HG03108 (cell line): Measurements from ENCODE around the gene NRP2.

ENCODE experiments used
- ATAC-seq: cut with Tn5 transposase; IDR thresholded peaks from one replicate; pipeline ENCODE4 v1.9.1; 2021; ENCODE audit warnings: moderate library complexity; ENCODE audit not compliant: unreplicated experiment

NRP2 gene

DNA sequence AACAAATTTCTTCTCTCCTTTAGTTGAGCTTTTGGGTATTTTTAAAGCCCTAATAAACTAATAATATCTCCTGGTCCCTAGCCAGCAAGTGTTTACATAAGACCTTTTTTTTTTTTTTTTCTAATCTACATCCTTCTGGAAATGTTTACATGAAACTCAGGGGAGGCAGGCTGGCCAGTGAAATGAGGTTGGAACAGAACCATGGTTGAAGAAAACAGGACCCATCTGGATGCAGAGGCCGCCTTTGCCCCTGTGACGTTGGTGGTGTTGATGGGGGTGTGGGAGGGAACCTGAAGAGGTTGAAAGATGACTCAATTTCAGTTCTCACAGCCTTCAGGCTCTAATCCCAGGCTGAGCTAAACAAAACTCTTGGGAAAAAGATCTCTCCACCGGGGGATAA, 118.5 kb downstream of the NRP2 start:
- ATAC-seq = no peak

DNA sequence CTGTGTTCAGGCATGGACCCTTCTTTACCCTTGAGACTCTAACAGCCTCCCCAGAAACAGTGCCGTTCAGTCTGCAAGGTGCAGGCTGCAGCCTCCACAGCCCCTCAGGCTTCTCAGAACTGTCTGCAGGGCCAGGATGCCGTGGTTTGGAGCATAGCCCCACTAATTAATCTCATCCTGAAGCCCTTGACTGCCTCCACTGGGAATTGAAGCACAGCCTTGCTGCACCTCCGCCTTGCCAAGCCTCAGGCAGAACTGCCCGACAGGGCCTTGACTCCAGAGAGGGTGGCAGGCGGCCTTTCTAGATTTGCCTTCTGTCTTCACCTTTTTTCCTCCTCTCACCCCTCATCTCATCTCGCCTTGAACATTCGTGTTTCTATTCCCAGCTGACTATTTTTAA, 119.8 kb downstream of the NRP2 start:
- no peak for ATAC-seq

DNA sequence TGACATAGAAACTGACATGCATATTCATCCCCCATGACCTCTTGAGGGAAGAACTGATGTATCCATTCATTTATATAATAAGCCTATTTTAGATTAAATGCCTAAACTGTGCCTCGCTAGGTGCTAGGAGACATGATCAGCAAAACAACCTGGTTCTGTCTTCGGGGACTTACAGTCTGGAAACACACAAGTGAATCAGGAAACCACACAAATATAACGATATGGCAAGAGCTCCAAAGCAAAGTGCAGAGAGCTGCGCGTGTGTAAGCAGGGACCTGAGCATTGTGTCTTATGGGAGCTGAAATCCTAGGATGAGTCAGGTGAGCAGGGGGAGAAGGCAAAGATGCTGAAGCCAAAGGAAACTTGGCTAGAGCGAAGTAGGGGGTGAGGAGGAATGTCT, 120.6 kb downstream of the NRP2 start:
- ATAC-seq = no peak

- no peak for ATAC-seq
Observed at GRCh38 chr2:205803500-205803899, 121.2 kb downstream of the NRP2 start.

GRCh38 chr2:205805136-205805535, 122.8 kb downstream of the NRP2 start:
- ATAC-seq = no peak

GRCh38 chr2:205806143-205806905, 124.0 kb downstream of the NRP2 start:
- ATAC-seq = no peak

GRCh38 chr2:205807229-205807628, 124.9 kb downstream of the NRP2 start:
- ATAC-seq = no peak

DNA sequence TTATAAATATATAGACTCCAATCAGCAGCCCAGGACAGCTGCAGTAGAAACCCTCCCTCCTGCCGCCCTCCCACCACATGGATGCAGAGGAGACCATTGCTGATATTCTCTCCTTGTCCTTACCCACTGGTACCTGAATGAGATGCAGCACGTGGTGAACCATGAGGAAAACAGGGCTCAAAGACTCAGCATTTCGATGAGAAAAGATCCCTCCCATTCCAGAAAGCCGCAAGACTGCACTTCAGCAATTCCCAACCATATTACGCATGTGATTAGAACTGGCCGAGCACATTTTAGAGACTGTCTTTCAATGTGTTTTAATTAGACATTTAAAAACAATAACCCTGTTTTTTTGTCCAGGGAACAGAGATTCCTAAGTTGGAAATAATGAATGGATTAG, 125.5 kb downstream of the NRP2 start:
- no peak for ATAC-seq

DNA sequence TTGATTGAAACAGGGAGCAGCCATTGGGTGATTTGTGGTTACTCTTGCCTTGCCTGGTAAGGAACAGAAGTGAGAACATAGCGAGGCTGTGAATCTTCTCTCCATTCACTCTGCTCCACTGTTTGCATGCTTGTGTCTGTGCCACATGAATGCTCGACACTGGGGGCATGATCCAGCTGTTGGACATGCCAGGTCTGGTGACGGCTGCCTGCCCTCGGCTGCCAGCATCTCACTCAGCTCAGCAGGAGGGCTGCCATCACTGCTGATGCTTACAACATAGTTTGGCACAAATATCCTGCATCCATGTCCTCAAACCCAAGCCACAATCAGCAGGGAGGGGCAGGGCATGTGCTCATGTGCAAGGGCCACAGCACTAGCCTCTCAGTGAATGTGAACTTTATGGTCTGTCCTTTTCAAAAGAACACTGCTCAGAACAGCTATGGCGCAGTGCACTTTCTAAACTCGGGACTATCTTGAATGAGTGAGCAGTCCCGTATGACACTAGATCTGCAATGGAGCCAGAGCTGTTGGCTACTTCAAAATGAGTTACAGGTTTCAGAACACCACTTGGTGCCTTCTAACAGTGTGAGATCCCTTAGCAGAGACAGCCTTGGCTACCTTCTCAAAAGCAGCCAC, 126.3 kb downstream of the NRP2 start:
- no peak for ATAC-seq

GRCh38 chr2:205811387-205811786, 129.1 kb downstream of the NRP2 start:
- no peak for ATAC-seq

GRCh38 chr2:205814039-205814364, 131.7 kb downstream of the NRP2 start:
- ATAC-seq = no peak

DNA sequence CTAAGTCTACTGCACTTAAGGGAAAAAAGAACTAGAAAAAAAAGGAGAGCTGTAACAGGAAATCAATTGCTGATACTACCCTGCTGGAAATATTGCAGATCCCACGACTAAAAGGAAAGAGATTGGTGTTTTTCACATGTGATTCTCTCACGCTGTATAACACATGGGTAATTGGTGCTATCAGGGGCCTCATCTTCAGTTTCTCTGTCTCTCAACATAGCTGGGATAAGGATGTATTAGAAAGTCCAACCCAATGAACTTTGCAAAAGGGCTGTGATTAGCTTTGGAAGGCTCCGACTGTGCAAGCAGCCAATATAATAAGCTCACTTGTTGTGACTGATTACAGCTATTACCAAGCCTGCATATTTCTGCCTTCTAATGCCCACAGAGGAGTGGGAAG, 133.4 kb downstream of the NRP2 start:
- no peak for ATAC-seq

DNA sequence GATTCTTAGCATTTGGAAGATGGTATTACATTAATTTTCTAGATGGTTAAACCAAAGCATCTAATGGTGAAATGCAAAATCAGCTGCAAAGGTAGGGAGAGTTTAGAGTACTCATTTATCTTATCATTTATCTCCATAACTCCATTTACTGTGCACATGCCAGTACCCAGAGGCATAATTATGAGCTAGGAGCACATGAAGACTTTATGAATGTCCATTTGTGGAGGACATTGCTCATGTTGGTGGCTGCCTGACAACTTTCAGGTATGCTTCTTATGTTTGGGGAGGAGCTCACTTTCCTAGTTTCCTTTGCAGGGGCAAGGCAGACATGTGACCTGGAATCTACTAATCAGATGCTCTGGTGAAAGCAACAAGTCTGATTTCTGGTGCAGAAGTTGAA, 134.0 kb downstream of the NRP2 start:
- ATAC-seq = no peak

- no peak for ATAC-seq
Observed at GRCh38 chr2:205822579-205822978, 140.3 kb downstream of the NRP2 start.

GRCh38 chr2:205827809-205828365, 145.6 kb downstream of the NRP2 start:
- ATAC-seq = no peak

DNA sequence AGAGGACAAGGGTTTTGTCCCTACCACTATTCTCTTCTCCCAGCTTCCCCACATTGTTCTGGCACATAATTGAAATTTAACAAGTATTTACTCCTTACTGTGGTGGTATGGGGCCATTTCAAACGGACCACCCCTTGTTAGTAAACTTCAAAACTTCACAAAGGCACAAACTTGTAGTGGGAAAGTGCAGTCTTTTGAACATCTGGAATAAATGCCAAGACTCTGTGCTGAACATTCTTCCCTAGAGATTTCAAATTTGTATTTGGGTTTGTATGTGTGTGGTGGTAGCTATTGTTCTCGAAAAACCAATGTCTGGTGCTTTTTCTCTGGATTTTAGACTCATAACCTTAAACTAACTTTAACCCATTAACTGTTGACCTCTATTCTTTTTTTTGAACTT, 151.6 kb downstream of the NRP2 start:
- ATAC-seq = no peak

GRCh38 chr2:205834796-205835195, 152.5 kb downstream of the NRP2 start:
- no peak for ATAC-seq

GRCh38 chr2:205835251-205835791, 153.0 kb downstream of the NRP2 start:
- ATAC-seq = no peak

DNA sequence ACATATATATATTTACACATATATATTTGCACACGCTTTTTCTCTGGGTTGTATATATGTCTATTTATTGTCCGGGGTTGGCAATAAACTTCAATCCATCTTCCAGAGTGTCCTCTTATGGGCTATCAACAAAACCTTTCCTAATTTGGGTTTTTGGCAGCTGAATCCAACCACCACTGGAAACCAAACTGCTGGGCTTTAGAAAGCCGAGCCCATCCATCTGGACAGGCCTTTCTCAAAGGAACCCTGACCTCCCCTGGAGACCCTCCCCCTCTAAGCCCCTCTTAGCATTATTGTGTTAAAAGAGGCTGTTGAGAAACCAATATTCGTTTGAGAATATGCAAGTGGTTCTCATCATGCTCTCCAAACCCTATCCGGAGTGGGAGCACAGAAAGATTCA, 153.6 kb downstream of the NRP2 start:
- no peak for ATAC-seq

DNA sequence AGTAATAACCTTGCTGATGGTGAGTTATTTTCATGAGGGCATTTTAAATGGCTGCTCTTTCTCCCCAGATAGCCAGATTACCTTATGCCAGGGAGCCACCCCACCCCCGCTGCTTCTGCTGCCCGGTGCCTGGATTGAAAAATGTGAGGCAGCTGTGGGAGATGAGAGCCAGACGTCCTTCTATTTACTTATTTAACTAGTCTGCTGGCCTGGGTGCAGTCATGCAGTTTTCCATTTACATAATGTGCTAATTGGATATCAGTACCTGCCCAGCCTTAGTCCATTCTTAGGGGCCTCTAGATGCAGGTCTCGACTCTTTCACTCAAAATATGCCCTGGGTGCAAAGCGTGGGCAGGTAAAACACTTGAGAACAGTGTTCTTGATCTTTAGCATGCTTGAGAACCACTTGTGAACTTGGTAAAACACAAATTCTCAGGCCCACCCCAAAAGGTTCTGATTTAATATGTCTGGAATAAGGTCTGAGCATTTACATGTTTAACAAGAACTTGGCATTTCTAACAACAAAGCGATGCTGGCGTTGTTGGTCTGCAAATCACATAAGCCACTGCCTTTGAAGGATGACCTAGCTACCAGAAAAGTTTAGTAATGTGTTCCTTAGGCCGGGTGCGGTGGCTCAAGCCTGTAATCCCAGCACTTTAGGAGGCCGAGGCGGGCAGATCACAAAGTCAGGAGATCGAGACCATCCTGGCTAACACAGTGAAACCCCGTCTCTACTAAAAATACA, 154.3 kb downstream of the NRP2 start:
- ATAC-seq = no peak

DNA sequence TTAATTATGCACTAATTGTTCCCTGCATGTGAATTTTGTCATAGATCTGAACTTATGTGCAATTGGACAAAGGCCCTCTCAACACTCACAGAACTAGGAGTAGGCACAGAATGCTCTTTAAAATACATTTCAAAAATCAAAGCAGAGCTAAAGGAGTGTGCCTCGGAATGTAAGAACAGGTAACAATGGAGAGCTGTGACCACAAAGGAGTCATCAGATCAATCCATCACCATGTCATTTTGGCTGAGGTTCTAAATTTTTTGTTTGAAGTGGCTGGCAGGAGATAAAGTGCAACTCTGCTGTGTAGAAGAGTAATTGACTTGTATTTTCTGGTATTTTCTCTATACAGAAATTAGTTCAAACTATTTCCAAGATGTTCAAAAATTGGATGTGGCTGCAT, 155.4 kb downstream of the NRP2 start:
- no peak for ATAC-seq

- no peak for ATAC-seq
Observed at GRCh38 chr2:205845446-205845845, 163.1 kb downstream of the NRP2 start.
